Measurements from ENCODE around the gene DCUN1D1. TPM values are rescaled to one million over a fixed set of nuclear protein-coding genes. Genes with fewer than 3 reads are reported as not detected.
A peak's percentile ranks its signal among the peaks of the same experiment; 100 is the strongest.

Gene DCUN1D1
- total RNA-seq, 1 experiment from 2014 or later = 71.7 TPM

- TF ChIP-seq CTCF (conservative IDR thresholded peaks at IDR 0.05) = peak; percentile 57
- Histone ChIP-seq H4K20me1 (ENCODE audit: control insufficient read depth, insufficient read depth, insufficient read length) (no peaks in the 10 kb centered on the region), H3K18ac (ENCODE audit: insufficient read length, low read depth, low read length) (no peak overlapping the region), H2AK5ac (ENCODE audit: insufficient read length, low read length) (no peak overlapping the region), H3K23me2 (ENCODE audit: insufficient read length, low read depth, low read length, poor library complexity, severe bottlenecking) (no peaks in the 10 kb centered on the region), H3K14ac (ENCODE audit: insufficient read depth, low read length) (no peak overlapping the region), H2BK120ac (ENCODE audit: low read depth, low read length, poor library complexity, severe bottlenecking) (no peak overlapping the region), H3K4me1 (ENCODE audit: insufficient read depth, low read length) (no peaks in the 10 kb centered on the region), H2AFZ (ENCODE audit: low read length) (no peak overlapping the region), H3K9me3 (ENCODE audit: control insufficient read depth, low read depth, low read length) (no peaks in the 10 kb centered on the region), H3K56ac (ENCODE audit: insufficient read length, low read depth, low read length) (no peak overlapping the region), H2BK20ac (ENCODE audit: low read depth, low read length, poor library complexity, severe bottlenecking) (no peak overlapping the region), H3K79me1 (ENCODE audit: insufficient read depth, low read depth, low read length, poor library complexity, severe bottlenecking) (no peaks in the 10 kb centered on the region), H3T11ph (ENCODE audit: low read length) (no peak overlapping the region), H3K9ac (ENCODE audit: extremely low read depth, insufficient read length, low read length) (no peak overlapping the region), H2BK15ac (ENCODE audit: low read depth, low read length) (no peak overlapping the region), H4K8ac (replicated peaks; ENCODE audit: insufficient read length, low read depth, low read length) (no peak overlapping the region), H4K5ac (ENCODE audit: insufficient read length, low read depth, low read length) (no peak overlapping the region), H3K4me2 (ENCODE audit: insufficient read depth, insufficient read length, low read length) (no peak overlapping the region), H2BK5ac (ENCODE audit: insufficient read length, low read length) (no peak overlapping the region), H4K91ac (ENCODE audit: insufficient read length, low read depth, low read length) (no peak overlapping the region), H3K23ac (ENCODE audit: insufficient read length, low read depth, low read length) (no peak overlapping the region), H3K4ac (ENCODE audit: low read depth, low read length) (no peak overlapping the region), H3K27ac (ENCODE audit: insufficient read length, low read depth, low read length) (no peak overlapping the region), H3K27me3 (ENCODE audit: insufficient read depth, low read length) (no peaks in the 10 kb centered on the region), H2BK12ac (ENCODE audit: insufficient read length, low read depth, low read length) (no peak overlapping the region), H3K79me2 (ENCODE audit: insufficient read depth, low read length) (no peaks in the 10 kb centered on the region)
- H3K27me3 Mint-ChIP-seq (ENCODE audit: low read depth) = no peaks in the 10 kb centered on the region
- WGBS (ENCODE audit: extremely low coverage, insufficient read length, low lambda C conversion rate) = no CpG with 5 or more reads among the region's 3 CpGs
- H3K9me3 Mint-ChIP-seq = no peaks in the 10 kb centered on the region
- no peak overlapping the region for H3K27ac Mint-ChIP-seq
- H3K4me1 Mint-ChIP-seq = peaks cover 2 to 6% of the 10 kb centered on the region in 2 experiments; a peak in 1 of 4 replicates
- DNase-seq = no peak
- H3K36me3 Mint-ChIP-seq (ENCODE audit: insufficient read depth in 1 of 3, low read depth in 3 of 3) = peaks cover 0 to 5% (median 3%) of the 10 kb centered on the region in 3 experiments; a peak in 1 of 7 replicates
- H3K4me3 Mint-ChIP-seq = no peak overlapping the region
These were observed 76.2 kb downstream of the DCUN1D1 start for GRCh38 chr3:182904164-182904563.
